ENCODE data around the gene ANGPTL8. TPM values are rescaled to one million over a fixed set of nuclear protein-coding genes. Genes with fewer than 3 reads are reported as not detected.

ANGPTL8 gene
- total RNA-seq, 1 donor from 2014 or later: not detected

DNA sequence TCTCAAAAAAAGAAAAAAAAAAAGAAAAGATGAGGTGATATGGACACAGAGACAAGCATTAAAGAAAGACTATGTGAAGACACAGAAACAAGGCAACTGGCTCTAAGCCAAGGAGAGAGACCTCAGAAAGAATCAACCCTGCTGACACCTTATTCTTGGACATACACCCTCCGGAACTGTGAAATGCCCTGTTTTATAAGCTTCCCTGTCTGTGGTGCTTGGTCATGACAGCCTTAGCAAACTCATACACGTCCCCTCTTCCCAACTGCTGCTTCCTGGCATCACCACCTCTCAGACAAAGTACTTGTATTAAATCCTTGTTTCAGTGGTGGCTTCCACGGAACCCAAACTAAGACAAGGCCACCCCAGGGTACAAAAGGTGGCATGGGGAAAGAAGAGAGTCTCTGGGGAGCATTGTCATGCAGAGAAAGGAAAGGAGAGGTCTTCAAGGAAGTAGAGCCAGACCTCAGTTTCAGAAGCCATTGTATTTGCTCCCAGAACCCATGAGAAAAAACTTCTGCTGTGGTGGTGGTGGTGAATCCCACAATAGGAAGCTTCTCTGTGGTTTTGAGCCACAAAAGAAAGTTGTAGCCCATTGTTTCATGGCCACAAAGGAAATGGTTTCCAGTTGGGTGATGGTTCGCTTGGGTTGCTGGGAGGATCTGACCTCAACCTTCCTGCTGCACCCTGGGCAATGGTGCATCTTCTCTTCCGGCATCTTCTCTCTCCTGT, 40.3 kb downstream of the ANGPTL8 start:
- peaks cover 9% of the 10 kb centered on the region for H3K4me1 Mint-ChIP-seq (ENCODE audit: low read depth)
- no peaks in the 10 kb centered on the region for H3K36me3 Mint-ChIP-seq (ENCODE audit: low read depth)
- peaks cover 49% of the 10 kb centered on the region for H3K27me3 Mint-ChIP-seq (ENCODE audit: insufficient read depth)
- DNase-seq (ENCODE audit: low spot score): peak; percentile 70
- peak overlapping the region; percentile 16 for H3K27ac Mint-ChIP-seq
- H3K4me3 Mint-ChIP-seq: peak overlapping the region; percentile 12
- no peaks in the 10 kb centered on the region for H3K9me3 Mint-ChIP-seq
- intact Hi-C loops (cut with micrococcal nuclease): no loop called here

DNA sequence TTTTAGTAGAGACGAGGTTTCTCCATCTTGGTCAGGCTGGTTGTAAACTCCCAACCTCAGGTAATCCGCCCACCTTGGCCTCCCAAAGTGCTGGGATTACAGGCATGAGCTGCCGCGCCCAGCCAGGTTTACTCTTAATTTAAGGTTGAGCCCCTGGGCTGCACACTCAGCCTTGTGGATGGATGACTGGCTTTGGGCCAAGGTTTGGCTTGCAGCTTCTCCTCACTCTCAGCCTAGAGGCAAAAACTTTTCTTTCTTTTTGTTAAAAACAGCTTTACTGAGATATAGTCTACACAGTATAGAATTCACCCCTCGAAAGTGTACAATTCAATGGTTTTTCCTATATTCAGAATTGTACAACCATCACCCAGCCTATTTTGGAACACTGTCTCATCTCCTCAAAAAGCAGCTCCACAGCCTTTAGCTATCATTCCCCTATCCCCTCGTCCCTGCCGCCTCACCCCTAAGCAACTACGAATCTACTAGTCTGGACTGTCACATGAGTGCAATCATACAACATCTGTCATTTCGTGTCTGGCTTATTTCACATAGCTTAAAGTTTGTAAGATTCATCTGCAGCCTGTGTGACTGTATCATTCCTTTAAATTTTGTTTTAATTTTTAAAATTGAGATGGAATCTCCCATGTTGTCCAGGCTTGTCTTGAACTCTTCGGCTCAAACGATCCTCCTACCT, 42.1 kb downstream of the ANGPTL8 start:
- intact Hi-C loops (cut with micrococcal nuclease): no loop called here
- Mint-ChIP-seq H3K27ac (no peak overlapping the region), H3K4me1 (ENCODE audit: low read depth) (peaks cover 9% of the 10 kb centered on the region), H3K9me3 (no peaks in the 10 kb centered on the region), H3K27me3 (ENCODE audit: insufficient read depth) (peaks cover 40% of the 10 kb centered on the region), H3K36me3 (ENCODE audit: low read depth) (no peaks in the 10 kb centered on the region), H3K4me3 (no peak overlapping the region)
- DNase-seq (ENCODE audit: low spot score): no peak

DNA sequence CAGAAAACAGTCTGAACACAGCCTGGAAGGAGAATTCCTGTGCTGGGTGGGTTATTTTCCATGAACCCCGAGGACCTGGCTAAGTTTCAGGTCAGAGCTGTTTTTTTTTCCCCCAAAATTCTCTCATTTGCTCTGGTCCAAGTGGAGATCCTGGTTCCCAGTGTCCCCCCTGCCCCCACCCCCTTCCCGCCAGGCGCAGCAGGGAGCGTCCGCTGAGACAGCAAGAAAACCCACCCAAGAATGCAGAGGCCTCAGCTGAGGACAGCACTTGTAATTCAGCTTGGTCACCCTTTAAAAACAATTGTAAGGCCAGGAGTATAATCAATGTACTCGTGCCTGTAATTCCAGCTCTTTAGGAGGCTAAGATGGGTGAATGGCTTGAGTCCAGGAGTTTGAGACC, 45.1 kb downstream of the ANGPTL8 start:
- no peak overlapping the region for H3K27ac Mint-ChIP-seq
- no peak for DNase-seq (ENCODE audit: low spot score)
- intact Hi-C loops (cut with micrococcal nuclease): no loop called here
- no peaks in the 10 kb centered on the region for H3K36me3 Mint-ChIP-seq (ENCODE audit: low read depth)
- no peak overlapping the region for H3K4me3 Mint-ChIP-seq
- H3K27me3 Mint-ChIP-seq (ENCODE audit: insufficient read depth): peaks cover 42% of the 10 kb centered on the region
- H3K9me3 Mint-ChIP-seq: no peaks in the 10 kb centered on the region
- H3K4me1 Mint-ChIP-seq (ENCODE audit: low read depth): peaks cover 5% of the 10 kb centered on the region

GRCh38 chr19:11286312-11286974, 47.0 kb downstream of the ANGPTL8 start:
- intact Hi-C loops (cut with micrococcal nuclease): no loop called here

DNA sequence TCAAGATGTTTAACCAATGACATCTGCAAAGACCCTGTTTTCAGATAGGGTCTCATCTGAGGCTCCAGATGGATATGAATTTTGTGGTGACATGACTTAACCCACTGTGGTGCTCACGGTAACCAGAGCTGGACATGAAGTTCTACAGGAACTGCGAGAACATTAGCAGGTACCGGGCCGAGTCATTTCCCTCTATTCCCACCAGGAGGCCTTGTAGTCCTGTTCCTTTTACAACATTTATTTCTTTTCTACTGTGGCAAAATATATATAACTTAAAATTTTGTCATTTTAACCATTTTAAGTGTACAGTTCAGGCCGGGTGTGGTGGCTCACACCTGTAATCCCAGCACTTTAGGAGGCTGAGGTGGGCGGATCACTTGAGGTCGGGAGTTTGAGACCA, 48.9 kb downstream of the ANGPTL8 start:
- Mint-ChIP-seq H3K27me3 (ENCODE audit: insufficient read depth) (peaks cover 32% of the 10 kb centered on the region), H3K27ac (no peak overlapping the region), H3K36me3 (ENCODE audit: low read depth) (no peaks in the 10 kb centered on the region), H3K4me1 (ENCODE audit: low read depth) (peaks cover 1% of the 10 kb centered on the region), H3K9me3 (no peaks in the 10 kb centered on the region), H3K4me3 (no peak overlapping the region)
- intact Hi-C loops (cut with micrococcal nuclease): no loop called here
- DNase-seq (ENCODE audit: low spot score): no peak

More at GRCh38 chr19:11286312-11286974, 47.0 kb downstream of the ANGPTL8 start:
- no peak overlapping the region for H3K27ac Mint-ChIP-seq
- no peaks in the 10 kb centered on the region for H3K9me3 Mint-ChIP-seq
- DNase-seq (ENCODE audit: low spot score): no peak
- H3K4me3 Mint-ChIP-seq: no peak overlapping the region
- H3K27me3 Mint-ChIP-seq (ENCODE audit: insufficient read depth): peaks cover 38% of the 10 kb centered on the region
- no peaks in the 10 kb centered on the region for H3K36me3 Mint-ChIP-seq (ENCODE audit: low read depth)
- H3K4me1 Mint-ChIP-seq (ENCODE audit: low read depth): no peaks in the 10 kb centered on the region

GRCh38 chr19:11290256-11290655, 50.8 kb downstream of the ANGPTL8 start:
- Mint-ChIP-seq H3K36me3 (ENCODE audit: low read depth) (no peaks in the 10 kb centered on the region), H3K27me3 (ENCODE audit: insufficient read depth) (peaks cover 30% of the 10 kb centered on the region), H3K4me1 (ENCODE audit: low read depth) (peaks cover 10% of the 10 kb centered on the region), H3K9me3 (no peaks in the 10 kb centered on the region), H3K4me3 (no peak overlapping the region), H3K27ac (no peak overlapping the region)
- DNase-seq (ENCODE audit: low spot score): no peak
- intact Hi-C loops (cut with micrococcal nuclease): loop anchor here (5.0 kb wide), 1 partner anchor 57 kb away; the partner anchor contains the start of genes CCDC159 and TMEM205

- intact Hi-C loops (cut with micrococcal nuclease): loop anchor here (5.0 kb wide), 1 partner anchor 56 kb away; the partner anchor contains the start of genes CCDC159 and TMEM205
- no peak overlapping the region for H3K27ac Mint-ChIP-seq
- H3K4me3 Mint-ChIP-seq: no peak overlapping the region
- H3K9me3 Mint-ChIP-seq: no peaks in the 10 kb centered on the region
- H3K36me3 Mint-ChIP-seq (ENCODE audit: low read depth): no peaks in the 10 kb centered on the region
- H3K4me1 Mint-ChIP-seq (ENCODE audit: low read depth): peaks cover 10% of the 10 kb centered on the region
- peaks cover 33% of the 10 kb centered on the region for H3K27me3 Mint-ChIP-seq (ENCODE audit: insufficient read depth)
- no peak for DNase-seq (ENCODE audit: low spot score)
Observed at GRCh38 chr19:11291415-11291814, 52.0 kb downstream of the ANGPTL8 start.

Other genes starting within 250 kb of the ANGPTL8 start
- gene LDLR, start 150.2 kb upstream of the ANGPTL8 start, total RNA-seq: 115 and 117 TPM in 2 replicates
- gene SPC24, start 83.8 kb upstream of the ANGPTL8 start, total RNA-seq: 30.3 and 30.4 TPM in 2 replicates
- 2.7 and 3.9 TPM in 2 replicates for gene KANK2, start 42.1 kb upstream of the ANGPTL8 start, total RNA-seq
- gene DOCK6, start 22.9 kb downstream of the ANGPTL8 start, total RNA-seq: 1.1 and 1.2 TPM in 2 replicates
- not detected in 2 replicates for gene TSPAN16, start 56.5 kb downstream of the ANGPTL8 start, total RNA-seq
- 5.9 and 6.9 TPM in 2 replicates for gene RAB3D, start 100.0 kb downstream of the ANGPTL8 start, total RNA-seq
- gene TMEM205, start 106.6 kb downstream of the ANGPTL8 start, total RNA-seq: 26.6 and 31.2 TPM in 2 replicates
- gene CCDC159, start 106.9 kb downstream of the ANGPTL8 start, total RNA-seq: 10.7 and 14.4 TPM in 2 replicates
- gene PLPPR2, start 115.8 kb downstream of the ANGPTL8 start, total RNA-seq: 2.0 TPM in 2 replicates
- gene SWSAP1, start 135.0 kb downstream of the ANGPTL8 start, total RNA-seq: 3.2 and 3.9 TPM in 2 replicates
- 7.3 and 7.9 TPM in 2 replicates for gene EPOR, start 144.7 kb downstream of the ANGPTL8 start, total RNA-seq
- gene RGL3, start 179.7 kb downstream of the ANGPTL8 start, total RNA-seq: not detected in 2 replicates
- not detected in 2 replicates for gene ODAD3, start 195.5 kb downstream of the ANGPTL8 start, total RNA-seq
- 322 and 334 TPM in 2 replicates for gene PRKCSH, start 196.0 kb downstream of the ANGPTL8 start, total RNA-seq
- 0.34 TPM in 1 of 2 replicates, not detected in the other for gene ELAVL3, start 241.4 kb downstream of the ANGPTL8 start, total RNA-seq